GM18502 (cell line): ENCODE data around the gene UVSSA.
"Not testable (repeated sequence)": the region's sequence is repeated elsewhere in the genome, so short reads cannot be mapped to it uniquely, and the experiment has no call there.

Experiments used
- ATAC-seq: cut with Tn5 transposase; IDR thresholded peaks from one replicate; pipeline ENCODE4 v1.9.1; 2021; ENCODE audit warnings: mild to moderate bottlenecking; ENCODE audit not compliant: unreplicated experiment, poor library complexity

The UVSSA gene

DNA sequence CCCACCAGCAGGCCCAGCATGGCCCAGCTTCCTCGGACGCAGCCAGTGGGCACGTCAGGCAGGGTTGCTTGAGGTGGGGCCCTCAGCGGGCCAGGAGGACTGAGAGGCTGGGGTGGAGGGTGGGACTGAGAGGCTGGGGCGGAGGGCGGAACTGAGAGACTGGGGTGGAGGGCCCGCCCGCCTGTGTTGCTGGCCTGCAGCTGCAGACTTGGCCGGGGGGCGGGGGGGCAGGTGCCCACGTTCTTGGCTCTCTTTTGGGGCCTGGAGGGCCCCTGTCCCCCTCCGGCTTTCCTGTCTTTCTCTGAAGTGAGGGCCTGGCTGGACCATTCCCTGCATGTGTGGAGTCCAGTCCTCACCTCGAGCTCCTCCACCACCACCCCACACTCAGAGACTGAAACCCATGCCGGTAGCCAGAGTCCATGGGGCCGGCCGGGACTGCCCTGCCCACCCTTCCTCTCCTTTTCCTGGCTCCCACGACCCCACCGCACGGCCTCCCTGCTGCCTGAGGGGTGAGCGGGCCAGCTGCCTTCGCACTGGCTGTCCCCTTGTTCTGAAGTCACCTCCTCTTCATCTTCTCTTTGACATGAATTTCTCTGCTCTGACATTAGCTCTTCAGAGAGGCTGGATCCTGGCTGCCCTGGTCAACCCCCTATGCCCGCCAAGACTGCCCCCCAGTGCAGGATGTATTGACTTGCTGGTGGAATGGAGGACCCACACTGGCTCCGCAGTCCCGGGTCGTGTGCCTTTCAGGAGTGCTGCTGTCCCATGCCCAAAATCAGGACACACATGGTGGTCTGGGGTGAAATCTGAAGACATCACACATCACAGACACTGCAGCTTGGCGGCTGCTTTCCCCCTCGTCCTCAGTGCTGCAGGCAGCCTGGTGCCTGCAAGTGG lies 69.3 kb downstream of the UVSSA start:
- ATAC-seq = no peak

DNA sequence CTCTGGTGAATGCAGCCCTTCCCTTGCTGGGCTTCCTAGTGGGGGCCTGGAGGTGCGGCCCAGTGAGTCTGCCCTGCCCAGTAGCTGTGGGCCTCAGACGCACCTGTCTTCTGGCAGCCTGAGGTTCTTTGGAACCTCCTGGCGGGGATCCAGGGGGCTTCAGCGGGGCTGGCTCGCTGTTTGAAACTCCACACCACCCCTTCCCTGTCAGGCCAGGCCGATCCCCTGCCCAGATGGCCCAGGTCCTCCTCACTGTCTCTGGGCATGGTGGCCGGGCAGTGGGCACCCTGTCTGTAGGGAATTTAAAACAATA lies 69.9 kb downstream of the UVSSA start:
- no peak for ATAC-seq

DNA sequence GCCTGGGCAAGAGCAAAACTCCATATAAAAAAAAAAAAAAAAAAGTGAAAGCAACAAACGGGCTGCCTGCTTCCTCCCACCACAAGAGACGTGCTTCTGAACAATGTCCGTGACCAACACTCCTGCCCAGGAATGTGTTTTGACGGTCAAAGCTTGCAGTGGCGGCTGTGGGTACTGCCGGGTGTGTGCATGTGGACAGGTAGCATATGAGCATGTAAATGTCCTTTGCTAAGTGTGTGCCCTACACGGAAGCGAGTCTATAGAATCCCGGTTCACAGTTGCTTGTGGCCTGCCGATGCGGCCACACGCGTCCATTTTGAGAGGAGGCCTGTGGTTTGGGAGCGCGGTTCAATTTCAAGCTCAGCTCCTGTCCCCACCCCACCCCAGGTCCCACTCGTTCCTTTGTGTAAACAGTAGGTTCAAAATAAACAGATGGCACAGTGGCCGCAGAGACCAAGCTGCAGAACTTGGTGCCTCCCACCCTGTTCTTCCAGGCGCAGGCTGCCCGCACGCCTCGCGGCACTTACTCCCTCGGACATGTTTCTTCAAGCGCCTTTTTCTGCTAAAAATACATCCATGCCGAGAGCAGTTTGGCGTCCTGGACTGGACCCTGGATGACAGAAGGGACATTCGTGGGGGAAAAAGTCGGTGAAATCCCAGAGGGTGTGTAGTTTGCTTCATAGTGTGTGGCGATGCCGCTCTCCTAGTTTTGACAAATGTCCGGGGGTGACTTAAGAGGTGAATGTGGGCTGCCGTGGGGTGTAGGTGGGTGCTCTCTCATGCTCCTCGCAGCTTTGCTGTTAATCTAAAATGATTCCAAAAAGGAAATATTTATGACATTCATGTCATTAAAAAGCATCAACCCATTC lies 70.7 kb downstream of the UVSSA start:
- no peak for ATAC-seq

DNA sequence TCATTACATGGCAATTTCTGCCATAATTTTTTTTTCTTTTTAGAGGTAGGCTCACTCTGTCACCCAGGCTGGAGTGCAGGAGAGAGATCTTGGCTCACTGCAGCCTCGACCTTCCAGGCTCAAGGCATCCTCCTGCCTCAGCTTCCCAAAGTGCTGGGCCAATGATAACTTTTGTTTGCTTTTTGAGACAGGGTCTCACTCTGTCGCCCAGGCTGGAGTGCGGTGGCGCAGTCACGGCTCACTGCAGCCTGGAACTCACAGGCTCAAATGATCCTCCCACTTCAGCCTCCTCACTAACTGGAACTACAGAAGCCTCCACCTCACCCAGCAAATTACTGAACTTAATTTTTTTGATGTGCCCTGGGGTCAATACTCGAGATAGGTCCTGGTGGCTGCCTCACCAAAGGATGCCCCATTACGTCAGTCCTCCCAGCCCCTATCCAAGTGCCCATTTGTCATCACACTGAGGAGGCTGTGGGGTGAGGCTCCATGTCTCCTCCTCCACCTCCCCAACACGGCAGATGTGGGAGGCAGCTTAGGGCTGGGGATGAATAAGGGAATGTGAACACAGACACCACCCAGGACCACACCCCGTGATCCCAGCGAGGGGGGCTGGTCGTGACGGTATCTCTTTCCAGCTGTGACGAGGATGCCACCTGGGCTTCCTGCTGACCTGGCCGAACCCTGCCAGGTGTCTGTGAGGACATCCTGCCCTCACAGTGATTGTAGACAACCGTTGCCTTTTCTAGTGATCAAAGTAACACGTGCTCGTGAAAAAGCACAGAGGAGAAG lies 71.7 kb downstream of the UVSSA start:
- no peak for ATAC-seq

DNA sequence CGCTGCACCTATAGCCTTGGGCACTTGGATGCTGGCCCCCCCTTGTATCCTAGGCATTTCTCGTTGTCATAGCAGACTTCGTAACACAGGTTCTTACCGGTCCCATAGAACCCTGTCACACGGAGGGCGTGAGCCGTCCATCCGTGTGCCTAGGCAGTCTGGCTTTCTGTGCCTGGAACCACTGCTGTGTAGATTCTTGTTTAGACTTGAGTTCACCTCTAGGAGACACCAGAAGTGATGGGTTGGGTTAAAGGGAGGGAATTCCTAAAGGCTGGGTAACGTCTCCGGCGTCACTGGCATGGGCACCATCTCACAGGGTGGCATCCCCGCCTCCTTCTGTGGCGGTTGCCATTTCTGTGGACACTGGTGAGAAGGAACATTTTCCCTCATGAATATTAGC lies 72.7 kb downstream of the UVSSA start:
- no peak for ATAC-seq

DNA sequence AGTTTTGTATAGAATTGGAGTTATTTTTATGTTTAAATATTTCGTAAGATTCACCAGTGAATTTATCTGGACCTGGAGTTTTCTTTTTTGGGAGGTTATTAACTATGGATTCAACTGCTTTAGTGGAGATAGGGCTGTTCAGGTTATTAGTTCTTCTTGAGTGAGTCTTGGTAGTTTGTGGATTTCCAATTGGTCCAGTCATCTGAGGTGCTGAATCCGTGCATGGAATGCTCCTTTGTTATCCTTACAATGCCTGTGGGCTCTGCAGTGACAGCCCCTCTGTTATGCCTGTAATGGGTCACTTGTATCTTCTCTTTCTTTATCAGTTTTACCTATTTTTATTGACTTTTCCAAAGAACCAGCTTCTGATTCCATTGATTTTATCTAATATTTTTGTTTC lies 74.6 kb downstream of the UVSSA start:
- no peak for ATAC-seq

DNA sequence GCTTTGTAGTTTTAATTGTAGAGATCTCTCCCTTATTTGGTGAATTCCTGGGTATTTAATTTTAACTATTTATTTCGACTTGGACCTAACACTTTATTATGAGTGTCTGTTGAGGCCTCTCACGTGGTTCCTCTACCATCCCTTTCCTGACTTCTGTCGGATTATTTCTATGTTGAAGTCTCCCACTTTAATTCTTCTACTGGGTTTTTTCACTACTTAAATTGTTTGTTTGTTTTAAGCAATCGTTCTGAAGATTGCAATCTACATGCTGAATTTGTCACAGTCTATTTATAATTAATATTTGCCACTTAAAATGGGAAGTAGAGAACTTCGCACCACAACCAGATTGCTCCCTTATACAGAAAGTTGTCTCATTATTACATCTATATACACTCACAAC lies 80.0 kb downstream of the UVSSA start:
- no peak for ATAC-seq

DNA sequence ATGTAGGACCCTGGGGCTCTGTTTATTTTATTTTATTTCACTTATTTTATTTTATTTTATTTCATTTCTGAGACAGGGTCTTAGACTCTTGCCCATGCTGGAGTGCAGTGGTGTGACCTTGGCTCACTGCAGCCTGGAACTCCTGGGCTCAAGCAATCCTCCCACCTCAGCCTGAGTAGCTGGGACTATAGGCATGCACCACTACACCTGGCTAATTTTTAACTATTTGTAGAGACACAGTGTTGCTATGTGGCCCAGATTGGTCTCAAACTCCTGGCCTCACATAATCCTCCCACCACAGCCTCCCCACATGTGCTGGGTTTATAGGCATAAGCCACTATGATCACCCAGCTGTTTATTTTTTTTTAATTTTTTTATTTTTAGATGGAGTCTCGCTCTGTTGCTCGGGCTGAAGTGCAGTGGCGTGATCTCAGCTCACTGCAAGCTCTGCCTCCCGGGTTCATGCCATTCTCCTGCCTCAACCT lies 96.7 kb downstream of the UVSSA start:
- not testable (repeated sequence) for ATAC-seq
